Left lung (tissue), 10 donors: ENCODE results near the gene NR5A1. TPM values are rescaled to one million over a fixed set of nuclear protein-coding genes. Genes with fewer than 3 reads are reported as not detected.

ENCODE experiments used
- ATAC-seq: fragments of 200-7000 bp; cut with Tn5 transposase; one replicate; pipeline ENCODE4 v1.9.1; 2020; ENCODE audit warnings: moderate library complexity
- DNase-seq, 4 donors: peaks; one replicate each; pipeline ENCODE4 v3.0.0-alpha.2; 2013 to 2020
- H3K27ac ChIP-seq, 2 donors: fragments of 200-600 bp; sonication (generic) in 1 of 2; one replicate each; pipeline versions ENCODE4 v1.5.0 to v1.8.0; 2020 to 2021
- H3K27me3 ChIP-seq, 2 donors: fragments of 200-600 bp; sonication (generic) in 1 of 2; one replicate each; pipeline versions ENCODE4 v1.5.0 to v1.8.0; 2020 to 2021
- H3K36me3 ChIP-seq, 2 donors: fragments of 200-600 bp; sonication (generic) in 1 of 2; one replicate each; pipeline versions ENCODE4 v1.5.0 to v1.8.0; 2020 to 2021
- H3K4me1 ChIP-seq, 2 donors: fragments of 200-600 bp; one replicate each; pipeline ENCODE4 v1.8.0; 2021
- H3K4me3 ChIP-seq, 2 donors: fragments of 200-600 bp; sonication (generic) in 1 of 2; one replicate each; pipeline versions ENCODE4 v1.5.0 to v1.8.0; 2020 to 2021; ENCODE audit warnings: mild to moderate bottlenecking in 1 of 2
- H3K9me3 ChIP-seq, 2 donors: fragments of 200-600 bp; sonication (generic) in 1 of 2; one replicate each; pipeline versions ENCODE4 v1.5.0 to v1.8.0; 2020 to 2021
- intact Hi-C, 2 donors: fragments of 100-400 bp; cut with DNase I; formaldehyde crosslinking; loops; one replicate each; pipeline versions ENCODE4 v1.11.2 to v1.14.2; 2022
- polyA plus RNA-seq, 6 donors: library from polyadenylated mRNA; unstranded; fragments of 120-200 nt; gene quantifications; one replicate each; pipeline ENCODE4 v1.2.1, GENCODE V29; 2013; ENCODE audit not compliant: insufficient read length in 6 of 6
- total RNA-seq, 2 donors: library from RNA; stranded (reverse); fragmentation: NEBNext Ultra II Directional; extraction: Animal tissue kit (Norgen Biotek cat#: 25700); gene quantifications; one replicate each; pipeline ENCODE4 v1.2.1, GENCODE V29; 2021
- TF ChIP-seq, protein P1 (sequence below), 2 donors: fragments of 200-600 bp; sonication (generic) in 1 of 2; IDR thresholded peaks; one replicate each; pipeline versions ENCODE4 v1.5.0 to v1.8.0; 2021; ENCODE audit warnings: antibody characterized with exemption in 2 of 2
- donor health status: DM: no; HTN: yes; CAD: no.
- donor health status: DM: no; HTN: no; CAD: no.

NR5A1 gene
- total and polyA plus RNA-seq, 8 donors: 0.06 to 0.26 (median 0.14) TPM; not detected in 5

DNA sequence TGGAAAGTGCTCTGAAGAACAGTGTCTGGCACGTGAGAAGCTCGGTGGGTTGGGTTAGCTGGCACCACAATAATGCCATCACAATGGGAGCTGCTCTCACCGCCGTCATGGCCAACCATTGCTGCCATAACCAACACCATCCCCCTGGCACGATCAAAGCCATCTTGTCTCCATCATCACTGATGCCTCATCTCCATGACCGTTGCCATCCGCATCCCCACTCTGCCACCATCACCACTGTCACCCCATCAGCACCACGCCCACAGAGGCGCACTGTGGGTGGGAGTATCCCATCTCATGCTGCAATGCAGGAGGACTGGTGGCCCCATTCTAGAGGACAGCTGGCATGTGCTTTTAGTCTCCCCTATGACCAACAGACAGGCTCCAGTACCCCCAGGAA is 23.7 kb downstream of the NR5A1 start:
- H3K36me3 ChIP-seq: no peaks in the 10 kb centered on the region
- no peak for ATAC-seq
- peak in 1 of 4 donors; percentile 58 for DNase-seq
- intact Hi-C loops: no loop called here
- peaks cover 22 to 93% of the 10 kb centered on the region in 2 donors for H3K27me3 ChIP-seq
- TF ChIP-seq, protein P1, sequence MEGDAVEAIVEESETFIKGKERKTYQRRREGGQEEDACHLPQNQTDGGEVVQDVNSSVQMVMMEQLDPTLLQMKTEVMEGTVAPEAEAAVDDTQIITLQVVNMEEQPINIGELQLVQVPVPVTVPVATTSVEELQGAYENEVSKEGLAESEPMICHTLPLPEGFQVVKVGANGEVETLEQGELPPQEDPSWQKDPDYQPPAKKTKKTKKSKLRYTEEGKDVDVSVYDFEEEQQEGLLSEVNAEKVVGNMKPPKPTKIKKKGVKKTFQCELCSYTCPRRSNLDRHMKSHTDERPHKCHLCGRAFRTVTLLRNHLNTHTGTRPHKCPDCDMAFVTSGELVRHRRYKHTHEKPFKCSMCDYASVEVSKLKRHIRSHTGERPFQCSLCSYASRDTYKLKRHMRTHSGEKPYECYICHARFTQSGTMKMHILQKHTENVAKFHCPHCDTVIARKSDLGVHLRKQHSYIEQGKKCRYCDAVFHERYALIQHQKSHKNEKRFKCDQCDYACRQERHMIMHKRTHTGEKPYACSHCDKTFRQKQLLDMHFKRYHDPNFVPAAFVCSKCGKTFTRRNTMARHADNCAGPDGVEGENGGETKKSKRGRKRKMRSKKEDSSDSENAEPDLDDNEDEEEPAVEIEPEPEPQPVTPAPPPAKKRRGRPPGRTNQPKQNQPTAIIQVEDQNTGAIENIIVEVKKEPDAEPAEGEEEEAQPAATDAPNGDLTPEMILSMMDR (IDR thresholded peaks at IDR 0.05): no peak
- H3K4me3 ChIP-seq: no peak overlapping the region
- H3K9me3 ChIP-seq: no peaks in the 10 kb centered on the region
- H3K4me1 ChIP-seq: no peaks in the 10 kb centered on the region
- no peak overlapping the region for H3K27ac ChIP-seq

DNA sequence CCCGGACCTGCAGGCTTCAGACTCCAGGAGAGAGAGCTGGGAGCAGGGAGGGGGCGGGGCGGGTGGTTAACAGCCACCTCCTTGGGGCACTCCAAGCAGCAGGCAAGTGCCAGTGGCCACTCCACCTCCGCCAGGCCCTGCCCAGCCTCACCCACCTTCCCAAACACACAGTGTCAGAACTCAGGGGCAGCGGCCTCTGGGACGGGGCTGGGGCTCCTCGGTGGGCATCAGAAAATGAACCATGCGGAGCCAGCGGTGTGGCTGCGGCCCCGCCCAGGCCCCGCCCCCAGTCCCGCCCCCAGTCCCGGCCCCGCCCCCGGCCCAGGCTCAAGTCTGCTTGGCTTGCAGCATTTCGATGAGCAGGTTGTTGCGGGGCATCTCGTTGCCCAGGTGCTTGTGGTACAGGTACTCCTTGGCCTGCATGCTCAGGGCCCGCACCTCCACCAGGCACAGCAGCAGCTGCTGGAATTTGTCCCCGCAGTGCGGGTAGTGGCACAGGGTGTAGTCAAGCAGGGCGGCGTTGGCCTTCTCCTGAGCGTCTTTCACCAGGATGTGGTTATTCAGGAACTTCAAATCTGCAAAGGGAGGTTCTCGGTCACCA is 24.7 kb downstream of the NR5A1 start:
- peaks cover 30 to 94% of the 10 kb centered on the region in 2 donors for H3K27me3 ChIP-seq
- peak in 3 of 4 donors; percentile 32 to 77 (median 44) for DNase-seq

DNA sequence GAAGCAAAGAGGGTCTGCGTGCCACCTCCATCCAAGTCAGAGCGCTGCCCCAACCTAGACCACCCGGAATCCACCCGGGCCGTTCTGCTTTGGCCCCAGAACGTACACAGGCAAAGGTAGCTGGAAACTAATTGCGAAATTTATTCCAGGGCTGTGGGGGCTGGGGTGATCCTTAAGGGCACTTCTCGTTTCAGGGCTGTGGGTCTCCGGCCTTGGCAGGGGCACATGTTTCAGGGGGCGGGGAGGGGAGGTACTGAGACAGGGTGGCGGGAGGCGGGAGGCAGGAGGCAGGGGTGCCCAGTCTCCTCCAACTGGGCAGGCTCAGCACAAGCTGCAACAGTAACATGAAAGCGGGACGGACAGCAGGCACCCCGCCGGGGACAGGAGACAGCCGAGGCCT is 26.1 kb downstream of the NR5A1 start:
- DNase-seq (peak in 2 of 4 donors; percentile 44 to 47), ATAC-seq (no peak)
- intact Hi-C loops: no loop called here
- Histone ChIP-seq H3K27me3 (peaks cover 24 to 94% of the 10 kb centered on the region in 2 donors), H3K4me3 (no peak overlapping the region), H3K27ac (no peak overlapping the region), H3K9me3 (no peaks in the 10 kb centered on the region), H3K4me1 (peaks cover 0 to 11% of the 10 kb centered on the region in 2 donors), H3K36me3 (no peaks in the 10 kb centered on the region)
- TF ChIP-seq, protein P1 (IDR thresholded peaks at IDR 0.05): no peak

More for the DNA sequence above, 24.7 kb downstream of the NR5A1 start:
- no peaks in the 10 kb centered on the region for H3K9me3 ChIP-seq
- H3K4me3 ChIP-seq: no peak overlapping the region
- H3K27ac ChIP-seq: no peak overlapping the region
- intact Hi-C loops: no loop called here
- peak; percentile 88 for ATAC-seq
- no peaks in the 10 kb centered on the region for H3K36me3 ChIP-seq
- peaks cover 0 to 7% of the 10 kb centered on the region in 2 donors for H3K4me1 ChIP-seq
- TF ChIP-seq, protein P1 (IDR thresholded peaks at IDR 0.05): no peak

DNA sequence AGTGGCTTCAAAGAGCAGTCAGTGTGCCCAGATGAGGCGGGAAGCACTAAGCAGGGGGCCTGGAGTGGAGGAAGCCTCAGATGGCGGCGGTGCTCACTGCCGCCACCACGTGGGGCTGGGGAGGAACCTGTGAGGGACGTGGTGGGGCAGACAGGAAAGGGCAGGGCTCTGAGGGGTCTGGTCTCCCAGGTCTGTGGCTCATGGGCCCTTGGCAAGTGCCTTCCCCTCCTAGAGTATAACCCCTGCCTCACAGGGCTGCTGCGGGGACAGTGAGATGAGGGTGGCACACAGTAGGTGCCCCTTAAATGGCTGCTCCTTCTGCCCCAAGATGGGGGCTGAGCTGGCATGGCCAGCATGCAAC is 26.6 kb downstream of the NR5A1 start:
- intact Hi-C loops: no loop called here
- DNase-seq (peak in 1 of 4 donors; percentile 63), ATAC-seq (no peak)
- H3K4me1 ChIP-seq: peaks cover 0 to 16% of the 10 kb centered on the region in 2 donors
- H3K27ac ChIP-seq: no peak overlapping the region
- H3K4me3 ChIP-seq: no peak overlapping the region
- H3K9me3 ChIP-seq: no peaks in the 10 kb centered on the region
- TF ChIP-seq, protein P1 (IDR thresholded peaks at IDR 0.05): no peak
- H3K27me3 ChIP-seq: peaks cover 24 to 94% of the 10 kb centered on the region in 2 donors
- H3K36me3 ChIP-seq: no peaks in the 10 kb centered on the region

DNA sequence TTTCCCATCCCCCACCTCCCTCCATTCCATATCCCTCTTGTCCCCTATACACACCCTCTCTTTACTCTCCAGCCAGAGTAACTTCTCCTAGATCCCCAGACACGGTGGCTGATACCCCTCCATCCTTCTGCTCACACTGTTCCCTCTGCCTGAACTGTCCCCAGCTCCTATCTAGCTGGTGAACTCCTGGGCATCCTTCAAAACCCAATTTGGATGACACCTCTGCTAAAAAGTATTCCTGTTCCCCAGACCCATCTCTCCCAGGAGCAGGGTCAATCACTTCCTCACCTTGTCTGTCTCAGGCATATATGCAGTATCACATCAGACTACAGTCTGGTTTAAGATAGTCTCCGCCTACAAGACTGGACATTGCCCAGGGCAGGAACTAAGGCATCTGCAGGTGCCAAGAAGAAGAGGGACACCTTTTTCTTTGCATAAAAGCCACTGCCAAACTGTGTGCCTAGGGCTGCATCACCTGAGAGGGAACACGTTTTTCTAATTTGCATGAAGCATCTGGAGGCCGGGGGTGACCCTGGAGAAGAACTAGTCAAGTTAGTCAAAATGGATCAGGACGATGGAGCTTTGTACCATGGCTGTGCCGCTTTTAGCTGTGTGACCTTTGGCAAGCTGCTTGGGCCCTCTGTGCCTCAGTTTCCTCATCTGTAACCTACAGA is 27.1 kb downstream of the NR5A1 start:
- no peak for ATAC-seq
- intact Hi-C loops: no loop called here

More for the DNA sequence above, 27.1 kb downstream of the NR5A1 start:
- TF ChIP-seq, protein P1 (IDR thresholded peaks at IDR 0.05): no peak
- Histone ChIP-seq H3K27me3 (peaks cover 24 to 94% of the 10 kb centered on the region in 2 donors), H3K4me3 (no peak overlapping the region), H3K36me3 (no peaks in the 10 kb centered on the region), H3K27ac (no peak overlapping the region), H3K4me1 (peaks cover 0 to 18% of the 10 kb centered on the region in 2 donors), H3K9me3 (no peaks in the 10 kb centered on the region)
- peak in 1 of 4 donors; percentile 2 for DNase-seq
